ENCODE data around the gene LSM7. TPM values are rescaled to one million over a fixed set of nuclear protein-coding genes. Genes with fewer than 3 reads are reported as not detected.

LSM7 gene
- total RNA-seq, 1 donor from 2014 or later = 183 TPM

DNA sequence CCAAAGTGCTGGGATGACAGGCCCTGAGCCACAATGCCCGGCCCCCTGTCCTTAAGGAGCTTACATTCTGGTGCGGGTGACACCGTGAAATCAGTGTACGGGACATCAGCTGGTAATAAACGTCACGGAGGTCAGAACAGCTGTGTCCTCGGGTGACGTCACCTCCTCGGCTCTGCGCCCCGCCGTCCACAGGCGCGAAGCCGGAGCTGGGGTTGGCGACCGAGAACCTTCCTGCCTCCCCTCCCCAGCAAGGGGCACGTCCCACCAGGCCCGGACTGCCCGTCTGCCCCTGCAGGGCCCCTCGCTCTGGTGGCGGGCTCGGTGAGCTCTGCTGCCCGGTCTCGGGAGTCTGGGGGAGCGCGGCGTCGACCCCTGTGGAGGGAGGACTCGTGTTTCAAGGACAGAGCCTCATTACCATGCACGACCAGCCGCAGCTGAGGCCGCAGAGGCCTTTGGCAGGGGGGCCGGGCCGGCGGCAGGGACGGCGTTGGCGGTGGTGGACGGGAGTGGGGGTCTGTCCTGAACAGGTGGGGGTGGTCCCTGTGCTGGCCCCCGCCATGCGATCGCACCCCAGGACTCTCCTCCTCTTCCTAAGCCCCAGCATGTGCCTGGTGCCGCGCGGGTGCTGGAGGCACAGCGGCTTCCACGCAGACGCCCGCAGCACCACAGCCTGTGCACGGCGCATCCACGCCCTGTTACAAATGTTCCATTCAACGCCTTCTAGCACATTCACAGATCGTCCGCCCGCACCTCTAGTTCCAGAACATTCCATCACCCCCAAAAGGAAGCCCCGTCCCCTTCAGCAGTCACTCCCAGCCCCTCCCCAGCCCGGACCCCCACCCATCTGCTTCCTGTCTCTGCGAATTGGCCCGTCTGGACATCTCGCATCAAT, 25.8 kb downstream of the LSM7 start:
- H3K27ac Mint-ChIP-seq = peak overlapping the region; percentile 69
- TF ChIP-seq CTCF (IDR thresholded peaks at IDR 0.05) (no peak), EZH2 (IDR thresholded peaks at IDR 0.05) (no peak), EZH2phosphoT487 (IDR thresholded peaks at IDR 0.05) (no peak)
- no peaks in the 10 kb centered on the region for H3K79me2 ChIP-seq (ENCODE audit: low read depth)
- H3K4me1 ChIP-seq = peaks cover 6% of the 10 kb centered on the region
- no peak overlapping the region for H3K9ac ChIP-seq
- H3K9me3 Mint-ChIP-seq = no peaks in the 10 kb centered on the region
- H3K27me3 ChIP-seq = peaks cover 41% of the 10 kb centered on the region
- H3K27ac ChIP-seq = no peak overlapping the region
- no peaks in the 10 kb centered on the region for H4K20me1 ChIP-seq (ENCODE audit: low read depth)
- peak; percentile 82 for DNase-seq (ENCODE audit: low spot score)
- no peaks in the 10 kb centered on the region for H3K9me3 ChIP-seq (ENCODE audit: low read depth)
- no peaks in the 10 kb centered on the region for H3K36me3 ChIP-seq
- H3K36me3 Mint-ChIP-seq = no peaks in the 10 kb centered on the region
- H3K4me3 Mint-ChIP-seq = peak overlapping the region; percentile 62
- H3K4me3 ChIP-seq = peak overlapping the region; percentile 32
- peak overlapping the region; percentile 76 for H3K4me2 ChIP-seq
- H3F3A ChIP-seq (ENCODE audit: low read depth) = peaks cover 9% of the 10 kb centered on the region
- peaks cover 27% of the 10 kb centered on the region for H3K4me1 Mint-ChIP-seq
- H3K27me3 Mint-ChIP-seq (ENCODE audit: insufficient read depth, low read depth) = peaks cover 15% of the 10 kb centered on the region
- peak overlapping the region; percentile 77 for H2AFZ ChIP-seq (replicated peaks)

- no peak overlapping the region for H3K9ac ChIP-seq
- no peak overlapping the region for H3K27ac ChIP-seq
- peaks cover 5% of the 10 kb centered on the region for H3F3A ChIP-seq (ENCODE audit: low read depth)
- H3K36me3 ChIP-seq = no peaks in the 10 kb centered on the region
- TF ChIP-seq EZH2 (IDR thresholded peaks at IDR 0.05) (no peak), EZH2phosphoT487 (IDR thresholded peaks at IDR 0.05) (no peak), CTCF (IDR thresholded peaks at IDR 0.05) (no peak)
- H3K4me2 ChIP-seq = no peak overlapping the region
- Mint-ChIP-seq H3K36me3 (no peaks in the 10 kb centered on the region), H3K4me1 (peaks cover 22% of the 10 kb centered on the region), H3K9me3 (no peaks in the 10 kb centered on the region), H3K4me3 (peak overlapping the region; percentile 41), H3K27me3 (ENCODE audit: insufficient read depth, low read depth) (peaks cover 18% of the 10 kb centered on the region), H3K27ac (no peak overlapping the region)
- H4K20me1 ChIP-seq (ENCODE audit: low read depth) = no peaks in the 10 kb centered on the region
- peaks cover 34% of the 10 kb centered on the region for H3K27me3 ChIP-seq
- no peaks in the 10 kb centered on the region for H3K9me3 ChIP-seq (ENCODE audit: low read depth)
- no peak overlapping the region for H2AFZ ChIP-seq (replicated peaks)
- H3K79me2 ChIP-seq (ENCODE audit: low read depth) = no peaks in the 10 kb centered on the region
- H3K4me3 ChIP-seq = no peak overlapping the region
- H3K4me1 ChIP-seq = peaks cover 6% of the 10 kb centered on the region
- DNase-seq (ENCODE audit: low spot score) = no peak
Observed at GRCh38 chr19:2300533-2300932, 27.9 kb downstream of the LSM7 start.

DNA sequence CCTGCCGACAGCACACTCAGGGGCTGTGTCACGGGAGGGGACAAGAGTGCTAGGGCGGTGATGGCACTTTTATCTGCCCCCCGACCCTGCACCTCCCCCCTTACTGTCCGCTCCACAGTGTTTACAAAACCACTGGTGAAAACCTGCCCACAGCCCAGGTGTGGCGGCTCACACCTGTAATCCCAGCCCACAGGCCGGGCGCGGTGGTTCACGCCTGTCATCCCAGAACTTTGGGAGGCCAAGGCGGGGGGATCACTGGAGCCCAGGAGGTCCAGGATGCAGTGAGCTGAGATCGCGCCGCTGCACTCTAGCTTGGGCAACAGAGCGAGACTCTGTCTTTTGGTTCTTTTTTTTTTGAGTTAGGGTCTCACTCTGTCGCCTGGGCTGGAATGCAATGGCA, 32.2 kb downstream of the LSM7 start:
- TF ChIP-seq EZH2 (IDR thresholded peaks at IDR 0.05) (no peak), CTCF (IDR thresholded peaks at IDR 0.05) (no peak), EZH2phosphoT487 (IDR thresholded peaks at IDR 0.05) (no peak)
- H3K27me3 ChIP-seq = peaks cover 54% of the 10 kb centered on the region
- Mint-ChIP-seq H3K4me3 (no peak overlapping the region), H3K27me3 (ENCODE audit: insufficient read depth, low read depth) (peaks cover 34% of the 10 kb centered on the region), H3K4me1 (peaks cover 14% of the 10 kb centered on the region), H3K36me3 (no peaks in the 10 kb centered on the region), H3K27ac (no peak overlapping the region), H3K9me3 (no peaks in the 10 kb centered on the region)
- no peak for DNase-seq (ENCODE audit: low spot score)
- no peak overlapping the region for H3K4me3 ChIP-seq
- H3K9ac ChIP-seq = no peak overlapping the region
- H3K36me3 ChIP-seq = no peaks in the 10 kb centered on the region
- H4K20me1 ChIP-seq (ENCODE audit: low read depth) = peaks cover 11% of the 10 kb centered on the region
- H3K4me1 ChIP-seq = peaks cover 3% of the 10 kb centered on the region
- no peaks in the 10 kb centered on the region for H3K79me2 ChIP-seq (ENCODE audit: low read depth)
- H3K27ac ChIP-seq = no peak overlapping the region
- H3F3A ChIP-seq (ENCODE audit: low read depth) = peaks cover 12% of the 10 kb centered on the region
- H2AFZ ChIP-seq (replicated peaks) = no peak overlapping the region
- no peaks in the 10 kb centered on the region for H3K9me3 ChIP-seq (ENCODE audit: low read depth)
- H3K4me2 ChIP-seq = no peak overlapping the region
